Smooth muscle cell (in vitro differentiated cells): ENCODE measurements around the gene DPF1. TPM values are rescaled to one million over a fixed set of nuclear protein-coding genes. Genes with fewer than 3 reads are reported as not detected.
"Not testable (repeated sequence)": the region's sequence is repeated elsewhere in the genome, so short reads cannot be mapped to it uniquely, and the experiment has no call there.

Experiments
- DNase-seq: peaks from one replicate; lab custom pipeline; 2025; ENCODE audit not compliant: unreplicated experiment; lab: John Stamatoyannopoulos, UW
- H2AFZ ChIP-seq: fragments of 200-600 bp; sonication (generic); 2 replicates; pipeline ENCODE4 v1.6.0; 2016; ENCODE audit warnings: antibody characterized with exemption, low read depth, mild to moderate bottlenecking
- H3F3A ChIP-seq: fragments of 200-600 bp; sonication (generic); 2 replicates; pipeline ENCODE4 v1.6.0; 2017; ENCODE audit warnings: antibody characterized with exemption, low read depth
- H3K27ac ChIP-seq: fragments of 200-600 bp; sonication (generic); 2 replicates; pipeline ENCODE4 v1.5.1; 2016; ENCODE audit warnings: low read depth, mild to moderate bottlenecking
- H3K27me3 ChIP-seq: fragments of 200-600 bp; sonication (generic); 2 replicates; pipeline ENCODE4 v1.6.1; 2016; ENCODE audit warnings: low read depth, mild to moderate bottlenecking
- H3K36me3 ChIP-seq: fragments of 200-600 bp; sonication (generic); 2 replicates; pipeline ENCODE4 v1.5.1; 2016; ENCODE audit warnings: low read depth
- H3K4me1 ChIP-seq: fragments of 200-600 bp; sonication (generic); 2 replicates; pipeline ENCODE4 v1.5.1; 2016; ENCODE audit warnings: low read depth
- H3K4me2 ChIP-seq: fragments of 200-600 bp; sonication (generic); 2 replicates; pipeline ENCODE4 v1.6.0; 2016; ENCODE audit warnings: mild to moderate bottlenecking
- H3K4me3 ChIP-seq: fragments of 200-600 bp; sonication (generic); 2 replicates; pipeline ENCODE4 v1.5.1; 2016; ENCODE audit warnings: mild to moderate bottlenecking
- H3K79me2 ChIP-seq: fragments of 200-600 bp; sonication (generic); 2 replicates; pipeline ENCODE4 v1.6.0; 2016; ENCODE audit warnings: low read depth, mild to moderate bottlenecking
- H3K9ac ChIP-seq: fragments of 200-600 bp; sonication (generic); 2 replicates; pipeline ENCODE4 v1.6.0; 2016; ENCODE audit warnings: low read depth
- H3K9me3 ChIP-seq: fragments of 200-600 bp; sonication (generic); replicated peaks from 2 replicates; pipeline ENCODE4 v1.5.1; 2016; ENCODE audit warnings: low read depth
- H4K20me1 ChIP-seq: fragments of 200-600 bp; sonication (generic); 2 replicates; pipeline ENCODE4 v1.6.0; 2016; ENCODE audit warnings: low read depth
- WGBS: methylation state at CpG from one replicate; pipeline ENCODE4 v1.1.7; 2016; ENCODE audit warnings: low lambda C conversion rate; 5-methylcytosine and 5-hydroxymethylcytosine counted together
- polyA plus RNA-seq: library from polyadenylated mRNA; unstranded; fragments of >200 nt; fragmentation: Nextera tagmentation; extraction: Ambion mirVana; gene quantifications from 2 replicates; pipeline ENCODE4 v1.2.1, GENCODE V29; 2016
- total RNA-seq: library from RNA; depleted of rRNA; stranded (reverse); fragments of >200 nt; gene quantifications from 2 replicates; pipeline ENCODE4 v1.2.3, GENCODE V29; 2014
- TF ChIP-seq, protein P1 (sequence below): fragments of 200-600 bp; sonication (generic); IDR thresholded peaks from 2 replicates; pipeline ENCODE4 v1.5.1; 2017; ENCODE audit warnings: borderline replicate concordance, mild to moderate bottlenecking, antibody characterized with exemption; ENCODE audit not compliant: insufficient read depth, poor library complexity, severe bottlenecking

Gene DPF1
- total and polyA plus RNA-seq, 2 experiments from 2014 or later = 0.27 to 2.4 TPM

- H3K36me3 ChIP-seq = no peaks in the 10 kb centered on the region
- H2AFZ ChIP-seq = no peak overlapping the region
- H3K79me2 ChIP-seq = no peaks in the 10 kb centered on the region
- H3K27me3 ChIP-seq = peaks cover 48% of the 10 kb centered on the region
- peaks cover 6% of the 10 kb centered on the region for H3K4me1 ChIP-seq
- no peaks in the 10 kb centered on the region for H4K20me1 ChIP-seq
- no peak overlapping the region for H3K4me3 ChIP-seq
- no peak overlapping the region for H3K4me2 ChIP-seq
- H3K27ac ChIP-seq = no peak overlapping the region
- TF ChIP-seq, protein P1, sequence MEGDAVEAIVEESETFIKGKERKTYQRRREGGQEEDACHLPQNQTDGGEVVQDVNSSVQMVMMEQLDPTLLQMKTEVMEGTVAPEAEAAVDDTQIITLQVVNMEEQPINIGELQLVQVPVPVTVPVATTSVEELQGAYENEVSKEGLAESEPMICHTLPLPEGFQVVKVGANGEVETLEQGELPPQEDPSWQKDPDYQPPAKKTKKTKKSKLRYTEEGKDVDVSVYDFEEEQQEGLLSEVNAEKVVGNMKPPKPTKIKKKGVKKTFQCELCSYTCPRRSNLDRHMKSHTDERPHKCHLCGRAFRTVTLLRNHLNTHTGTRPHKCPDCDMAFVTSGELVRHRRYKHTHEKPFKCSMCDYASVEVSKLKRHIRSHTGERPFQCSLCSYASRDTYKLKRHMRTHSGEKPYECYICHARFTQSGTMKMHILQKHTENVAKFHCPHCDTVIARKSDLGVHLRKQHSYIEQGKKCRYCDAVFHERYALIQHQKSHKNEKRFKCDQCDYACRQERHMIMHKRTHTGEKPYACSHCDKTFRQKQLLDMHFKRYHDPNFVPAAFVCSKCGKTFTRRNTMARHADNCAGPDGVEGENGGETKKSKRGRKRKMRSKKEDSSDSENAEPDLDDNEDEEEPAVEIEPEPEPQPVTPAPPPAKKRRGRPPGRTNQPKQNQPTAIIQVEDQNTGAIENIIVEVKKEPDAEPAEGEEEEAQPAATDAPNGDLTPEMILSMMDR = no peak
- no peaks in the 10 kb centered on the region for H3K9me3 ChIP-seq
- no peak for DNase-seq
- H3K9ac ChIP-seq = no peak overlapping the region
- no peaks in the 10 kb centered on the region for H3F3A ChIP-seq
- WGBS = 87% methylated on average over 7 of the region's 7 CpGs
Measured at GRCh38 chr19:38231918-38232317, 7.9 kb upstream of the DPF1 start.

GRCh38 chr19:38230506-38231133 is 6.6 kb upstream of the DPF1 start:
- not testable (repeated sequence) for H4K20me1 ChIP-seq, H3K36me3 ChIP-seq, H3K9me3 ChIP-seq, H3K27ac ChIP-seq, H3F3A ChIP-seq, H3K9ac ChIP-seq, DNase-seq, H3K4me1 ChIP-seq, H2AFZ ChIP-seq, H3K4me3 ChIP-seq, H3K79me2 ChIP-seq, H3K4me2 ChIP-seq
- H3K27me3 ChIP-seq = peaks cover 48% of the 10 kb centered on the region
- 69% methylated on average over 2 of the region's 3 CpGs for WGBS

- DNase-seq = peak; percentile 15
- H3K4me3 ChIP-seq = peak overlapping the region; percentile 49
- H2AFZ ChIP-seq = no peak overlapping the region
- H3F3A ChIP-seq = no peaks in the 10 kb centered on the region
- under 1% methylated on average over 39 of the region's 54 CpGs for WGBS
- H3K36me3 ChIP-seq = no peaks in the 10 kb centered on the region
- H3K9me3 ChIP-seq = no peaks in the 10 kb centered on the region
- no peaks in the 10 kb centered on the region for H3K79me2 ChIP-seq
- TF ChIP-seq, protein P1 = no peak
- H3K9ac ChIP-seq = no peak overlapping the region
- peaks cover 6% of the 10 kb centered on the region for H3K4me1 ChIP-seq
- peaks cover 48% of the 10 kb centered on the region for H3K27me3 ChIP-seq
- no peaks in the 10 kb centered on the region for H4K20me1 ChIP-seq
- no peak overlapping the region for H3K27ac ChIP-seq
- H3K4me2 ChIP-seq = peak overlapping the region; percentile 91
Measured at GRCh38 chr19:38229585-38230073, 5.6 kb upstream of the DPF1 start.

DNA sequence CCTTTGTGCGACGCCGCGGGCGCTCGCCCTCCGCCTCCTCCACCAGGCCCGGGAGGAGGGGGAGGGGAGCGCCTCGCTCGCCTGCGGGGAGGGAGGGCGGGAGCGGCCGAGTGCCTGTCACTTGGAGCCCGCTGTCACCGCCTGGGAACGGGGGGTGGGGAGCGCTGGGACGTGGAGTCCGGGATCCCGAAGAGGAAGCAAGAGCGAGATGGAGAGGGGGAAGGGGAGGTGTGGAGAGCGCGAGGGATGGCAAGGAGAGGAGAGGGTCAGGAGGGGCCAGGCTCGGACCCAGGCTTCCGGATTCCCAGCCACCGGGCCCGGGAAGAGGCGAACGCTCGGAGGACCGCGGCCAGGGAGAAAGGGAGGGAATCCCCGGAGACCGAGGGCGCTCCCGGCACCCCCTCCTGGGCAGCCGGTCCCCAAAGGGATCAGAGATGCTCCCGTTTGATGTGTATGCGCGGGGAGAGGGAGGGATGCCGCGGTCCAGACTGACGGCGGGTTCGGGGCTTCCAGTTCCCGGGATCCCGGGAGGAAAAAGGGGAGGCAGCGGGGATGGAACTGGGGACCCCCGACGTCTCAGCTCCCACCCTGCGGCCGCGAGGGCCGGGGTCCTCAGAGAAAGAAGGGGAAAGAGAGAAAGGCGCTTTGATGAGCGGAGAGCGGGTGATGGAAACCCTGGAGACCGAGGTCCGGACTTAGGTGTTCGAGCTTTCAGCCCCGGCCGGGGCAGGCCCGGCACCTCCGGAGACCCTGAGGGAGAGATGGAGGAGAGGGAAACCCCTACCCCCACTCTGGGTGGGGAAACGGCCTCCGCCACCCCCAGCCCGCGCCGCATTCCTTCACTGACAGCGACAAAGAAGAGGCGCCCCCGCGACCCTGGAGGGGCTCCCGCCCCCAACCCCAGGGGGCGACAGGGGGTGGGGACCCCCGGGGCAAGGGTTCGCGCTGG is 4.7 kb upstream of the DPF1 start:
- Histone ChIP-seq H3K9ac (no peak overlapping the region), H2AFZ (no peak overlapping the region), H3K4me3 (peak overlapping the region; percentile 49), H3K9me3 (no peaks in the 10 kb centered on the region), H4K20me1 (no peaks in the 10 kb centered on the region), H3K4me1 (peaks cover 6% of the 10 kb centered on the region), H3K79me2 (no peaks in the 10 kb centered on the region), H3K4me2 (peak overlapping the region; percentile 91), H3K27ac (no peak overlapping the region), H3F3A (no peaks in the 10 kb centered on the region), H3K36me3 (no peaks in the 10 kb centered on the region), H3K27me3 (peaks cover 48% of the 10 kb centered on the region)
- 2% methylated on average over 44 of the region's 80 CpGs for WGBS
- TF ChIP-seq, protein P1 = no peak
- no peak for DNase-seq
